Stomach (tissue), 4 donors: ENCODE measurements around the gene LY6G5C.

Experiments
- CTCF ChIP-seq, 7 experiments: fragments of 450-650 bp in 4 of 7; fragments of 200-600 bp in 3 of 7; sonication (generic) in 3 of 7; IDR thresholded peaks; one replicate each; pipeline ENCODE4 v1.5.1; 2016 to 2019; ENCODE audit warnings: antibody characterized with exemption in 7 of 7, control low read depth in 2 of 7, mild to moderate bottlenecking in 1 of 7
- EP300 ChIP-seq: sonication (generic); formaldehyde crosslinking; IDR thresholded peaks from one replicate; pipeline ENCODE4 v1.6.1; 2017; ENCODE audit warnings: antibody characterized with exemption
- POLR2A ChIP-seq, 4 donors: fragments of 450-650 bp; IDR thresholded peaks; one replicate each; pipeline ENCODE4 v1.6.1; 2016; ENCODE audit warnings: antibody characterized with exemption in 4 of 4, control low read depth in 2 of 4, mild to moderate bottlenecking in 1 of 4, moderate library complexity in 1 of 4
- POLR2AphosphoS5 ChIP-seq, 3 donors: sonication (generic); formaldehyde crosslinking; IDR thresholded peaks; one replicate each; pipeline ENCODE4 v1.6.1; 2016; ENCODE audit warnings: antibody characterized with exemption in 3 of 3

DNA sequence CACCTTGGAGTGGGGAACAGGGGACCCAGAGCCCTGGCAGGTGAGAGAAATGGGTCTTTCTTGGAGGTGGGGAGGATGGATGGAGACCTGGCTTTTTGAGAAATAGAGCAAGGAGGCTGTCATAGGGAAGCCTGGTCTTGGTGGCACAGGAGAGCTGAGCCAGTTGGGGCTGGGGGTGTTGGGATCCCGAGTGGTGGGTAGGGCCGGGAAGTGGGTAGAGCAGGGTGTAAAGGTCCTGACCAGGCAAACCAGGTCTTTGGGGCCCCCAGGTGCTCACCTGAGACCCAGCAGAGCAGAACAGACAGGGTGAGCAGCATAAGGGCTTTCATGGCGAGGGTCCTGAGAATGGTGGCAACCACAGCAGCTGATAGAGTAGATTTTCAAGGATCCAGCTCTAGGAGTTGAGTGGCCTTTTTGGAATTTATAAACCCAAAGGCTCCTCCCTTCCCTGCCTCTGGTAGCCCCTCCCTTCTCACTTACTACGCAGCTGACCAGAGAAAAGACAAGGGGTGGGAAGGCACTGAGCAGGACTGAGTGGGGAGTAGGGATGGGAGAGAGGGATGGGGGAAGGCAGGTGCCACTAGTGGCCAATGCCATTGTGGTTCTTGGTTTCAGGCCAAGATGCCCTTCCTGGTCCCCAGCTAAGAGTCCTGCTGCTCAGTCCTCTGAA lies 40.6 kb upstream of the LY6G5C start, which contains the start of gene LY6G6C:
- TF ChIP-seq CTCF (IDR thresholded peaks at IDR 0.05) (no peak), POLR2AphosphoS5 (IDR thresholded peaks at IDR 0.05) (no peak), POLR2A (IDR thresholded peaks at IDR 0.05) (no peak), EP300 (no peak)
